ENCODE data around the gene DEGS2.

Gene DEGS2

DNA sequence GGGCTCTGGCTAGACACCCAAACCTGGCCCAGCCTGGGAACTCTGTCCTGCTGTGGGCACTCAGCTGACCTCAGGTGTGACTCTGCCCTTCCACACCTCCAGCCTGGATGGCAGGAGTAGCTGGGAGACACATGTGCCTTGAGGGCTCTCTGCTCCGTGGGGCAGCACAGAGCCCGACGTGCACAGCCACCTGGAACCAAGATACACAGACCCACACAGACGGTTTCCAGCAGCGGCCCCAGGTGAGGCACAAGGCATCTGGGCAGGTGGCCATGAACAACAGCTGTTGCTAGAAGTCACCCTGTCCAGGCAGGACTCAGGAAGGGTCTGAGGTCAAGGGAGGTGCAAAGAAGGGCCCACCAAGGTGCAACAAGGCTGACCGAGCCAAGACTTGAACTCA is 5.9 kb downstream of the DEGS2 start:
- no peaks in the 10 kb centered on the region for H3K27me3 ChIP-seq (replicated peaks; ENCODE audit: insufficient read depth, low read length)
- H3K79me2 ChIP-seq (ENCODE audit: low read length) = no peaks in the 10 kb centered on the region
- no peak for TF ChIP-seq EZH2phosphoT487 (IDR thresholded peaks at IDR 0.05; ENCODE audit: low read length)
- no peak for TF ChIP-seq EZH2 (optimal IDR thresholded peaks at IDR 0.05; ENCODE audit: low read depth, low read length)
- no peak for TF ChIP-seq CTCF (IDR thresholded peaks at IDR 0.05; ENCODE audit: low read length)
- no peak for DNase-seq
- no peaks in the 10 kb centered on the region for H3K4me1 ChIP-seq (ENCODE audit: low read length)
- no peaks in the 10 kb centered on the region for H4K20me1 ChIP-seq (ENCODE audit: insufficient read depth, low read length)
- H3K4me3 ChIP-seq (ENCODE audit: low read length) = no peak overlapping the region
- no peaks in the 10 kb centered on the region for H3K9me3 ChIP-seq (replicated peaks; ENCODE audit: insufficient read depth, low read length)
- no peak overlapping the region for H3K9ac ChIP-seq (ENCODE audit: low read length)
- no peaks in the 10 kb centered on the region for H3K36me3 ChIP-seq (replicated peaks; ENCODE audit: insufficient read depth, low read length)
- no peaks in the 10 kb centered on the region for H3F3A ChIP-seq (ENCODE audit: insufficient read depth, low read length)
- H3K27ac ChIP-seq (ENCODE audit: low read length) = no peak overlapping the region
- H2AFZ ChIP-seq (ENCODE audit: low read length) = no peak overlapping the region
- no peak overlapping the region for H3K4me2 ChIP-seq (ENCODE audit: low read depth, low read length)
- no peaks in the 10 kb centered on the region for H3K9me2 ChIP-seq (replicated peaks; ENCODE audit: insufficient read depth, low read length)

- Histone ChIP-seq H4K20me1 (ENCODE audit: insufficient read depth, low read length) (no peaks in the 10 kb centered on the region), H3K9me3 (replicated peaks; ENCODE audit: insufficient read depth, low read length) (no peaks in the 10 kb centered on the region), H3K9me2 (replicated peaks; ENCODE audit: insufficient read depth, low read length) (no peaks in the 10 kb centered on the region), H2AFZ (ENCODE audit: low read length) (no peak overlapping the region), H3K79me2 (ENCODE audit: low read length) (no peaks in the 10 kb centered on the region), H3K27ac (ENCODE audit: low read length) (no peak overlapping the region), H3K27me3 (replicated peaks; ENCODE audit: insufficient read depth, low read length) (no peaks in the 10 kb centered on the region; the same call in 1 of the 2 replicates), H3K36me3 (replicated peaks; ENCODE audit: insufficient read depth, low read length) (no peaks in the 10 kb centered on the region), H3F3A (ENCODE audit: insufficient read depth, low read length) (no peaks in the 10 kb centered on the region), H3K4me1 (ENCODE audit: low read length) (no peaks in the 10 kb centered on the region), H3K4me3 (ENCODE audit: low read length) (no peak overlapping the region), H3K4me2 (ENCODE audit: low read depth, low read length) (no peak overlapping the region), H3K9ac (ENCODE audit: low read length) (no peak overlapping the region)
- DNase-seq = no peak
- TF ChIP-seq CTCF (IDR thresholded peaks at IDR 0.05; ENCODE audit: low read length) (no peak), EZH2 (optimal IDR thresholded peaks at IDR 0.05; ENCODE audit: low read depth, low read length) (no peak), EZH2phosphoT487 (IDR thresholded peaks at IDR 0.05; ENCODE audit: low read length) (no peak)
Measured at GRCh38 chr14:100152091-100152490, 7.4 kb downstream of the DEGS2 start.

DNA sequence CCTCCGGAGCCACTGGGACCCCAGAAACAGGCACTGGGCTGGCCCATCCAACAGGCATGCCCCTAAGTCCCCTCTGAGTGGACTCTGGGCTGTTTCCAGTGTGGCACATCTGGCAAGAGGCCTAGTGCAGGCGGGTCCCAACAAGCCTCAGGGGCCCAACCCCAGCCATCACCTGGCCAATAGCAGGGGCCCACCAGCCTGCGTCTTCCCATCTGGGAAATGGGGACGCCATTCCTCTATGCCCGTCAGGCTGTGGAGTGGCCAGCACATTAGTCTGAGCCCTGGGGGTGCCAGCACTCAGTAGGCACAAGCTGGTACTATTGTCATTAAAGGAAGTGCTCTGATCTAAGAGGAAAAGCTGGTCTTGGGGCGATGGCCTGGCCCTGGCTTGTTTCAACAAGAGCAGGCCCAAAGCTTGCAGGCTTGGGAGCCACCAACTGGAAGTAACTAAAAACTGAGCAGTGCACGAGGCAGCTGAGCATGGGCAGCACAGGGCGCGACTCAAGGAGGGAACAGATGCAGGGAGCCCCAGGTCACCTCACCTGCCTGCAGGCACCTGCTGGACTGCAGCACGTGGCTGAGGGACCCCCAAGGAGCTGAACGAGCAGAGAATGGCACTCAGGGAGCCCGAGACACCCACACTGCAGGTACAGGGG is 8.4 kb downstream of the DEGS2 start:
- Histone ChIP-seq H3K9ac (ENCODE audit: low read length) (no peak overlapping the region), H3K4me3 (ENCODE audit: low read length) (no peak overlapping the region), H4K20me1 (ENCODE audit: insufficient read depth, low read length) (no peaks in the 10 kb centered on the region), H3K9me3 (replicated peaks; ENCODE audit: insufficient read depth, low read length) (no peaks in the 10 kb centered on the region), H3K36me3 (replicated peaks; ENCODE audit: insufficient read depth, low read length) (no peaks in the 10 kb centered on the region), H2AFZ (ENCODE audit: low read length) (no peak overlapping the region), H3K4me2 (ENCODE audit: low read depth, low read length) (no peak overlapping the region), H3K27me3 (replicated peaks; ENCODE audit: insufficient read depth, low read length) (no peaks in the 10 kb centered on the region; the same call in 1 of the 2 replicates), H3K27ac (ENCODE audit: low read length) (no peak overlapping the region), H3K79me2 (ENCODE audit: low read length) (no peaks in the 10 kb centered on the region), H3K4me1 (ENCODE audit: low read length) (no peaks in the 10 kb centered on the region), H3F3A (ENCODE audit: insufficient read depth, low read length) (no peaks in the 10 kb centered on the region), H3K9me2 (replicated peaks; ENCODE audit: insufficient read depth, low read length) (no peaks in the 10 kb centered on the region)
- no peak for DNase-seq
- TF ChIP-seq CTCF (IDR thresholded peaks at IDR 0.05; ENCODE audit: low read length) = no peak
- TF ChIP-seq EZH2phosphoT487 (IDR thresholded peaks at IDR 0.05; ENCODE audit: low read length) = no peak
- no peak for TF ChIP-seq EZH2 (optimal IDR thresholded peaks at IDR 0.05; ENCODE audit: low read depth, low read length)
